Cardiac septum (tissue), 1 donor: ENCODE results near the gene CXCR3. TPM values are rescaled to one million over a fixed set of nuclear protein-coding genes. Genes with fewer than 3 reads are reported as not detected.
A peak's percentile ranks its signal among the peaks of the same experiment; 100 is the strongest.
"Not testable (repeated sequence)": the region's sequence is repeated elsewhere in the genome, so short reads cannot be mapped to it uniquely, and the experiment has no call there.

Experiments
- DNase-seq: peaks from one replicate; pipeline ENCODE4 v3.0.0-alpha.2; 2020; ENCODE audit warnings: low spot score
- intact Hi-C: fragments of 100-400 bp; cut with DNase I; formaldehyde crosslinking; loops from one replicate; pipeline ENCODE4 v1.14.0; 2022
- total RNA-seq: library from RNA; stranded (reverse); fragmentation: NEBNext Ultra II Directional; extraction: Animal tissue kit (Norgen Biotek cat#: 25700); gene quantifications from one replicate; pipeline ENCODE4 v1.2.1, GENCODE V29; 2021
- donor health status: DM: no; HTN: no; CAD: no.

The CXCR3 gene
- total RNA-seq, 1 donor from 2014 or later = 0.13 TPM

GRCh38 chrX:71616672-71617529 lies 1.4 kb downstream of the CXCR3 start:
- intact Hi-C loops = no loop called here
- DNase-seq = peak; percentile 72

GRCh38 chrX:71615954-71616353 lies 2.4 kb downstream of the CXCR3 start:
- peak; percentile 47 for DNase-seq
- intact Hi-C loops = no loop called here

GRCh38 chrX:71615056-71615455 lies 3.3 kb downstream of the CXCR3 start:
- intact Hi-C loops = no loop called here
- peak; percentile 43 for DNase-seq

- DNase-seq = no peak
- intact Hi-C loops = no loop called here
Observed at GRCh38 chrX:71612256-71612655, 6.1 kb downstream of the CXCR3 start.

GRCh38 chrX:71611736-71612135 lies 6.6 kb downstream of the CXCR3 start:
- intact Hi-C loops = not testable (repeated sequence)
- peak; percentile 12 for DNase-seq

GRCh38 chrX:71609095-71609750 lies 9.1 kb downstream of the CXCR3 start:
- intact Hi-C loops = no loop called here

GRCh38 chrX:71607488-71607887 lies 10.8 kb downstream of the CXCR3 start:
- intact Hi-C loops = no loop called here
- DNase-seq = no peak

More at GRCh38 chrX:71609095-71609750, 9.1 kb downstream of the CXCR3 start:
- peak; percentile 0 for DNase-seq

- DNase-seq = peak; percentile 33
- intact Hi-C loops = no loop called here
Observed at GRCh38 chrX:71606536-71607216, 11.6 kb downstream of the CXCR3 start.

- DNase-seq = peak; percentile 33
- intact Hi-C loops = no loop called here
Observed at GRCh38 chrX:71604796-71605568, 13.3 kb downstream of the CXCR3 start.

- peak; percentile 31 for DNase-seq
- intact Hi-C loops = no loop called here
Observed at GRCh38 chrX:71604141-71604540, 14.2 kb downstream of the CXCR3 start.

GRCh38 chrX:71603618-71604017 lies 14.7 kb downstream of the CXCR3 start:
- peak; percentile 22 for DNase-seq
- intact Hi-C loops = no loop called here

- intact Hi-C loops = no loop called here
- no peak for DNase-seq
Observed at GRCh38 chrX:71599965-71600364, 18.3 kb downstream of the CXCR3 start.

- intact Hi-C loops, DNase-seq: not testable (repeated sequence)
Observed at GRCh38 chrX:71593210-71593609, 25.1 kb downstream of the CXCR3 start.

- DNase-seq = no peak
- intact Hi-C loops = no loop called here
Observed at GRCh38 chrX:71586929-71587328, 31.4 kb downstream of the CXCR3 start.

GRCh38 chrX:71581210-71581609 lies 37.1 kb downstream of the CXCR3 start:
- intact Hi-C loops = no loop called here
- no peak for DNase-seq

GRCh38 chrX:71579990-71580380 lies 38.3 kb downstream of the CXCR3 start:
- intact Hi-C loops = no loop called here

GRCh38 chrX:71579136-71579989 lies 38.9 kb downstream of the CXCR3 start:
- no peak for DNase-seq
- intact Hi-C loops = no loop called here

More at GRCh38 chrX:71579990-71580380, 38.3 kb downstream of the CXCR3 start:
- no peak for DNase-seq

- no peak for DNase-seq
- intact Hi-C loops = no loop called here
Observed at GRCh38 chrX:71578253-71579135, 39.8 kb downstream of the CXCR3 start, which contains the start of gene GCNA. Gene GCNA (plus strand): TSS chrX:71578437. CDS start chrX:71580822, 2,385 bp downstream.
